HEK293 (cell line): ENCODE data around the gene MSH5.
A peak's percentile ranks its signal among the peaks of the same experiment; 100 is the strongest.

Experiments
- ELK4 ChIP-seq: IDR thresholded peaks from 2 replicates; pipeline ENCODE4 v1.6.1; 2011; ENCODE audit warnings: mild to moderate bottlenecking, low read depth, low read length, borderline replicate concordance
- GLIS2 ChIP-seq: fragments of 450-650 bp; formaldehyde crosslinking; IDR thresholded peaks from 2 replicates; pipeline ENCODE4 v1.5.1; 2016; ENCODE audit warnings: missing biosample characterization, missing genetic modification characterization
- HIC1 ChIP-seq: fragments of 450-650 bp; formaldehyde crosslinking; IDR thresholded peaks from 2 replicates; pipeline ENCODE4 v1.5.1; 2016; ENCODE audit warnings: missing biosample characterization, missing genetic modification characterization
- KLF7 ChIP-seq: fragments of 450-650 bp; formaldehyde crosslinking; IDR thresholded peaks from 2 replicates; pipeline ENCODE4 v1.5.1; 2016; ENCODE audit warnings: missing biosample characterization, missing genetic modification characterization, borderline replicate concordance
- MYNN ChIP-seq: fragments of 450-650 bp; formaldehyde crosslinking; IDR thresholded peaks from 2 replicates; pipeline ENCODE4 v1.5.1; 2016; ENCODE audit warnings: missing biosample characterization, missing genetic modification characterization, borderline replicate concordance
- SETDB1 ChIP-seq: IDR thresholded peaks from one replicate; pipeline ENCODE4 v1.6.1; 2017; ENCODE audit warnings: mild to moderate bottlenecking, low read length, moderate library complexity, mixed read lengths; ENCODE audit not compliant: insufficient read length
- TRIM28 ChIP-seq: IDR thresholded peaks from 2 replicates; pipeline ENCODE4 v1.6.1; 2011; ENCODE audit warnings: low read length, control low read depth, borderline replicate concordance
- WT1 ChIP-seq: fragments of 450-650 bp; formaldehyde crosslinking; IDR thresholded peaks from 2 replicates; pipeline ENCODE4 v1.5.1; 2016; ENCODE audit warnings: missing biosample characterization, missing genetic modification characterization
- YY1 ChIP-seq: fragments of 450-650 bp; formaldehyde crosslinking; IDR thresholded peaks from 2 replicates; pipeline ENCODE4 v1.5.1; 2018; ENCODE audit warnings: missing biosample characterization, missing genetic modification characterization
- ZBTB21 ChIP-seq: fragments of 450-650 bp; formaldehyde crosslinking; IDR thresholded peaks from 2 replicates; pipeline ENCODE4 v1.5.1; 2017; ENCODE audit warnings: missing biosample characterization, missing genetic modification characterization
- ZFHX2 ChIP-seq: fragments of 450-650 bp; formaldehyde crosslinking; conservative IDR thresholded peaks from 2 replicates; pipeline ENCODE4 v1.5.1; 2016; ENCODE audit warnings: missing biosample characterization, missing genetic modification characterization
- ZFP3 ChIP-seq: fragments of 450-650 bp; formaldehyde crosslinking; IDR thresholded peaks from 2 replicates; pipeline ENCODE4 v1.5.1; 2016; ENCODE audit warnings: low read depth, missing biosample characterization, missing genetic modification characterization
- ZNF148 ChIP-seq: fragments of 450-650 bp; formaldehyde crosslinking; IDR thresholded peaks from 2 replicates; pipeline ENCODE4 v1.5.0; 2017; ENCODE audit warnings: missing biosample characterization, missing genetic modification characterization, borderline replicate concordance
- ZNF16 ChIP-seq: fragments of 450-650 bp; formaldehyde crosslinking; IDR thresholded peaks from 2 replicates; pipeline ENCODE4 v1.5.1; 2016; ENCODE audit warnings: low read depth, missing biosample characterization, missing genetic modification characterization
- ZNF175 ChIP-seq: fragments of 450-650 bp; formaldehyde crosslinking; IDR thresholded peaks from 2 replicates; pipeline ENCODE4 v1.5.1; 2016; ENCODE audit warnings: missing biosample characterization, missing genetic modification characterization
- ZNF19 ChIP-seq: fragments of 450-650 bp; formaldehyde crosslinking; IDR thresholded peaks from 2 replicates; pipeline ENCODE4; 2016; ENCODE audit warnings: missing biosample characterization, missing genetic modification characterization, low read depth
- ZNF26 ChIP-seq: fragments of 450-650 bp; formaldehyde crosslinking; IDR thresholded peaks from 2 replicates; pipeline ENCODE4 v1.5.1; 2016; ENCODE audit warnings: missing biosample characterization, missing genetic modification characterization
- ZNF274 ChIP-seq, 2 experiments: fragments of 200-500 bp in 1 of 2; fragments of 450-650 bp in 1 of 2; sonication (Bioruptor generic) in 1 of 2; formaldehyde crosslinking in 1 of 2; IDR thresholded peaks; 2 replicates each; pipeline versions ENCODE4 v1.5.1 to v1.6.1; 2014 to 2016; ENCODE audit warnings: borderline replicate concordance in 1 of 2, inconsistent platforms in 1 of 2, low read length in 1 of 2, missing biosample characterization in 1 of 2, missing genetic modification characterization in 1 of 2
- ZNF391 ChIP-seq: fragments of 450-650 bp; formaldehyde crosslinking; IDR thresholded peaks from 2 replicates; pipeline ENCODE4 v1.5.1; 2016; ENCODE audit warnings: low read depth, missing biosample characterization, missing genetic modification characterization, borderline replicate concordance
- ZNF433 ChIP-seq: fragments of 450-650 bp; formaldehyde crosslinking; IDR thresholded peaks from 2 replicates; pipeline ENCODE4 v1.5.1; 2016; ENCODE audit warnings: missing biosample characterization, missing genetic modification characterization, low read depth
- ZNF555 ChIP-seq: fragments of 450-650 bp; formaldehyde crosslinking; conservative IDR thresholded peaks from 2 replicates; pipeline ENCODE4 v1.5.1; 2017; ENCODE audit warnings: missing biosample characterization, mild to moderate bottlenecking, missing genetic modification characterization, inconsistent platforms
- ZNF561 ChIP-seq: fragments of 450-650 bp; IDR thresholded peaks from 2 replicates; pipeline ENCODE4 v1.5.1; 2018; ENCODE audit warnings: missing biosample characterization, missing genetic modification characterization, borderline replicate concordance
- ZNF596 ChIP-seq: fragments of 450-650 bp; IDR thresholded peaks from 2 replicates; pipeline ENCODE4 v1.5.0; 2018; ENCODE audit warnings: missing biosample characterization, mild to moderate bottlenecking, missing genetic modification characterization, moderate library complexity
- ZNF600 ChIP-seq: fragments of 450-650 bp; formaldehyde crosslinking; IDR thresholded peaks from 2 replicates; pipeline ENCODE4 v1.5.1; 2016; ENCODE audit warnings: missing biosample characterization, missing genetic modification characterization
- ZNF621 ChIP-seq: fragments of 450-650 bp; formaldehyde crosslinking; IDR thresholded peaks from 2 replicates; pipeline ENCODE4 v1.5.1; 2017; ENCODE audit warnings: missing biosample characterization, missing genetic modification characterization
- ZNF624 ChIP-seq: fragments of 450-650 bp; formaldehyde crosslinking; IDR thresholded peaks from 2 replicates; pipeline ENCODE4 v1.5.1; 2017; ENCODE audit warnings: missing biosample characterization, missing genetic modification characterization
- ZNF626 ChIP-seq: fragments of 450-650 bp; sonication (Bioruptor Pico); formaldehyde crosslinking; IDR thresholded peaks from 2 replicates; pipeline ENCODE4 v1.5.1; 2018; ENCODE audit warnings: missing biosample characterization, missing genetic modification characterization, inconsistent platforms
- ZNF658 ChIP-seq: fragments of 450-650 bp; formaldehyde crosslinking; IDR thresholded peaks from 2 replicates; pipeline ENCODE4; 2016; ENCODE audit warnings: missing biosample characterization, missing genetic modification characterization
- ZNF660 ChIP-seq: fragments of 450-650 bp; IDR thresholded peaks from 2 replicates; pipeline ENCODE4 v1.5.1; 2018; ENCODE audit warnings: missing biosample characterization, mild to moderate bottlenecking, missing genetic modification characterization
- ZNF768 ChIP-seq: fragments of 450-650 bp; formaldehyde crosslinking; IDR thresholded peaks from 2 replicates; pipeline ENCODE4 v1.5.1; 2018; ENCODE audit warnings: missing biosample characterization, mild to moderate bottlenecking, missing genetic modification characterization
- ZSCAN18 ChIP-seq: fragments of 450-650 bp; formaldehyde crosslinking; IDR thresholded peaks from 2 replicates; pipeline ENCODE4 v1.5.1; 2016; ENCODE audit warnings: missing biosample characterization, missing genetic modification characterization
- ZSCAN30 ChIP-seq: fragments of 450-650 bp; IDR thresholded peaks from 2 replicates; pipeline ENCODE4 v1.5.1; 2018; ENCODE audit warnings: missing biosample characterization, mild to moderate bottlenecking, missing genetic modification characterization, moderate library complexity

MSH5 gene

GRCh38 chr6:31795616-31796298, 56.0 kb downstream of the MSH5 start, which contains the start of gene VARS1 (continued):
- TF ChIP-seq ZNF658 (tag by site-specific recombination) (no peak), ZFHX2 (tag by site-specific recombination) (peak; percentile 91), ZNF433 (tag by site-specific recombination) (no peak), ZSCAN30 (tag by site-specific recombination) (peak; percentile 77), WT1 (tag by site-specific recombination) (peak; percentile 86), ZFP3 (tag by site-specific recombination) (no peak), ZNF624 (no peak), ZNF626 (no peak), ZBTB21 (tag by site-specific recombination) (0 out of 2 replicates have a peak, but pooled peaks have one; percentile 31), SETDB1 (no peak), ZNF26 (no peak), ZNF621 (tag by site-specific recombination) (no peak), ZNF768 (tag by site-specific recombination) (no peak), ZNF19 (no peak), ZNF391 (tag by site-specific recombination) (peak; percentile 33; the same call in 1 of the 2 replicates), ZNF660 (tag by site-specific recombination) (peak; percentile 76; the same call in 1 of the 2 replicates), GLIS2 (tag by site-specific recombination) (peak; percentile 92), ELK4 (peak; percentile 71; the same call in 1 of the 2 replicates), ZNF596 (peak; percentile 54; the same call in 1 of the 2 replicates), HIC1 (tag by site-specific recombination) (peak; percentile 99), MYNN (no peak), ZNF555 (tag by site-specific recombination) (no peak), ZSCAN18 (tag by site-specific recombination) (no peak), ZNF16 (tag by site-specific recombination) (no peak), ZNF175 (tag by site-specific recombination) (no peak), TRIM28 (peak; percentile 10; the same call in 1 of the 2 replicates), ZNF561 (tag by site-specific recombination) (0 out of 2 replicates have a peak, but pooled peaks have one; percentile 59), ZNF274 (IDR thresholded peaks at IDR 0.05; ENCODE audit: low read length) (no peak), ZNF274 (tag by site-specific recombination; IDR thresholded peaks at IDR 0.05; ENCODE audit: borderline replicate concordance) (no peak), KLF7 (tag by site-specific recombination) (peak; percentile 85), ZNF600 (tag by site-specific recombination) (no peak), YY1 (tag by site-specific recombination) (peak; percentile 42), ZNF148 (tag by site-specific recombination) (no peak)
